NCI-H2196 treated with DMSO at 0.1 percent for 48 hours (cell line): Measurements from ENCODE around the gene GALNT13.

ENCODE experiments used
- DNase-seq: peaks from one replicate; lab custom pipeline; 2025; ENCODE audit not compliant: unreplicated experiment; lab: John Stamatoyannopoulos, UW

The GALNT13 gene

GRCh38 chr2:153871231-153872221 is at the start of gene GALNT13:
GALNT13 (plus strand) TSS chr2:153871922.
- DNase-seq: no peak

GRCh38 chr2:153823880-153824279 is 47.8 kb upstream of the GALNT13 start:
- no peak for DNase-seq

GRCh38 chr2:153828335-153828734 is 43.4 kb upstream of the GALNT13 start:
- no peak for DNase-seq

- no peak for DNase-seq
Observed at GRCh38 chr2:153834662-153835061, 37.1 kb upstream of the GALNT13 start.

GRCh38 chr2:153858250-153858649 is 13.5 kb upstream of the GALNT13 start:
- no peak for DNase-seq

- DNase-seq: no peak
Observed at GRCh38 chr2:153864022-153864421, 7.7 kb upstream of the GALNT13 start.

GRCh38 chr2:153866595-153866994 is 5.1 kb upstream of the GALNT13 start:
- no peak for DNase-seq

- DNase-seq: no peak
Observed at GRCh38 chr2:153870308-153870707, 1.4 kb upstream of the GALNT13 start.

GRCh38 chr2:153872311-153873051 is 759 bp downstream of the GALNT13 start:
- no peak for DNase-seq

- DNase-seq: no peak
Observed at GRCh38 chr2:153873052-153874048, 1.6 kb downstream of the GALNT13 start.

GRCh38 chr2:153875801-153876466 is 4.2 kb downstream of the GALNT13 start:
- DNase-seq: no peak

GRCh38 chr2:153880926-153881325 is 9.2 kb downstream of the GALNT13 start:
- DNase-seq: no peak

- no peak for DNase-seq
Observed at GRCh38 chr2:153886833-153887232, 15.1 kb downstream of the GALNT13 start.

GRCh38 chr2:153890576-153890975 is 18.9 kb downstream of the GALNT13 start:
- DNase-seq: no peak

- no peak for DNase-seq
Observed at GRCh38 chr2:153891051-153891450, 19.3 kb downstream of the GALNT13 start.

- DNase-seq: no peak
Observed at GRCh38 chr2:153912798-153913396, 41.2 kb downstream of the GALNT13 start.

- no peak for DNase-seq
Observed at GRCh38 chr2:153917570-153917969, 45.8 kb downstream of the GALNT13 start.

GRCh38 chr2:153935511-153935910 is 63.8 kb downstream of the GALNT13 start:
- DNase-seq: no peak

- no peak for DNase-seq
Observed at GRCh38 chr2:153939124-153939796, 67.5 kb downstream of the GALNT13 start.
